H1 (cell line): ENCODE measurements around the gene RAB30. TPM values are rescaled to one million over a fixed set of nuclear protein-coding genes. Genes with fewer than 3 reads are reported as not detected.

Source experiments
- CTCF ChIA-PET: fragments of 300-600 bp; sonication (Branson Sonifier 250); formaldehyde crosslinking; loops from one replicate; lab custom pipeline; 2021; ENCODE audit not compliant: partially characterized antibody; lab: Charles Lee
- POLR2A ChIA-PET: fragments of 300-600 bp; sonication (Branson Sonifier 250); formaldehyde crosslinking; loops from one replicate; lab custom pipeline; 2021; ENCODE audit warnings: inconsistent platforms; ENCODE audit not compliant: partially characterized antibody; lab: Charles Lee
- DNase-seq, 2 experiments: peaks; one replicate each; pipeline versions ENCODE4 v3.0.0 to v3.0.0-alpha.2; 2010 to 2022; ENCODE audit warnings: low spot score in 2 of 2, low read depth in 1 of 2, mixed read lengths in 1 of 2
- FAIRE-seq: peaks from 2 replicates; lab custom pipeline; 2011; peaks lifted over from hg19 to GRCh38; lab: Jason Lieb, UNC
- H2AFZ ChIP-seq: 2 replicates; pipeline ENCODE4 v1.8.1; 2012; ENCODE audit warnings: low read length, inconsistent platforms
- H2AK5ac ChIP-seq: 2 replicates; pipeline ENCODE4 v1.6.1; 2013; ENCODE audit warnings: low read depth, low read length
- H2BK120ac ChIP-seq: replicated peaks from 2 replicates; pipeline ENCODE3; 2013; ENCODE audit warnings: low read depth, low read length, inconsistent platforms
- H2BK12ac ChIP-seq: 2 replicates; pipeline ENCODE4 v1.6.1; 2013; ENCODE audit warnings: low read depth, low read length
- H2BK15ac ChIP-seq: 2 replicates; pipeline ENCODE4 v1.6.1; 2013; ENCODE audit warnings: low read length
- H2BK20ac ChIP-seq: 2 replicates; pipeline ENCODE4 v1.6.1; 2013; ENCODE audit warnings: low read length
- H2BK5ac ChIP-seq: 2 replicates; pipeline ENCODE4 v1.6.1; 2013; ENCODE audit warnings: low read depth, low read length
- H3K14ac ChIP-seq: 2 replicates; pipeline ENCODE4 v1.6.1; 2013; ENCODE audit warnings: inconsistent platforms; ENCODE audit not compliant: insufficient read length
- H3K18ac ChIP-seq: 2 replicates; pipeline ENCODE4 v1.6.1; 2013; ENCODE audit warnings: low read length; ENCODE audit errors: extremely low read depth
- H3K23ac ChIP-seq: 2 replicates; pipeline ENCODE4 v1.6.1; 2013; ENCODE audit warnings: inconsistent platforms; ENCODE audit not compliant: insufficient read length
- H3K23me2 ChIP-seq: 2 replicates; pipeline ENCODE4 v1.6.1; 2013; ENCODE audit warnings: low read depth, low read length
- H3K27ac ChIP-seq: 2 replicates; pipeline ENCODE4 v1.6.1; 2011; ENCODE audit warnings: low read depth, low read length, inconsistent platforms
- H3K27me3 ChIP-seq, 4 experiments: replicated peaks in 1 of 4; 1 replicate in 1 of 4; 2 replicates in 3 of 4; pipeline versions ENCODE4 v1.6.1 to v1.8.1; 2011 to 2013; ENCODE audit warnings: low read length in 3 of 4, mild to moderate bottlenecking in 3 of 4, inconsistent platforms in 2 of 4, mixed read lengths in 2 of 4, moderate library complexity in 1 of 4; ENCODE audit not compliant: control insufficient read depth in 3 of 4, insufficient read depth in 3 of 4; ENCODE audit errors: extremely low read depth in 1 of 4
- H3K36me3 ChIP-seq, 4 experiments: 2 replicates each; pipeline versions ENCODE4 v1.6.1 to v1.8.1; 2011 to 2013; ENCODE audit warnings: mild to moderate bottlenecking in 4 of 4, low read length in 3 of 4, moderate library complexity in 2 of 4, control low read depth in 1 of 4, inconsistent platforms in 1 of 4; ENCODE audit not compliant: insufficient read depth in 4 of 4, control insufficient read depth in 2 of 4
- H3K4ac ChIP-seq: replicated peaks from 2 replicates; pipeline ENCODE3; 2013; ENCODE audit warnings: low read length, low read depth, mixed read lengths, inconsistent platforms; ENCODE audit not compliant: insufficient read length
- H3K4me1 ChIP-seq, 4 experiments: replicated peaks in 1 of 4; 1 replicate in 1 of 4; 2 replicates in 3 of 4; pipeline versions ENCODE4 v1.6.1 to v1.8.1; 2011 to 2013; ENCODE audit warnings: low read length in 3 of 4, inconsistent platforms in 2 of 4, mixed read lengths in 1 of 4; ENCODE audit not compliant: insufficient read depth in 4 of 4, control insufficient read depth in 3 of 4
- H3K4me2 ChIP-seq, 2 experiments: 2 replicates each; pipeline versions ENCODE4 v1.6.1 to v1.8.1; 2011 to 2013; ENCODE audit warnings: low read depth in 2 of 2, low read length in 2 of 2, control low read depth in 1 of 2, inconsistent platforms in 1 of 2, mild to moderate bottlenecking in 1 of 2; ENCODE audit not compliant: insufficient read depth in 1 of 2
- H3K4me3 ChIP-seq, 4 experiments: fragments of 200-600, 300-600 bp in 1 of 4; sonication (generic), shearing (Covaris generic), sonication (Bioruptor Twin) in 1 of 4; 2 replicates each; pipeline versions ENCODE4 v1.5.1 to v1.8.1; 2011 to 2016; ENCODE audit warnings: low read length in 4 of 4, low read depth in 3 of 4, control low read depth in 2 of 4, inconsistent platforms in 2 of 4, mild to moderate bottlenecking in 2 of 4, mixed read lengths in 1 of 4, moderate library complexity in 1 of 4; ENCODE audit not compliant: insufficient read depth in 2 of 4; ENCODE audit errors: extremely low read depth in 1 of 4
- H3K56ac ChIP-seq: replicated peaks from 2 replicates; pipeline ENCODE3; 2013; ENCODE audit warnings: low read depth, mild to moderate bottlenecking, mixed read lengths, low read length, inconsistent platforms; ENCODE audit not compliant: insufficient read length
- H3K79me1 ChIP-seq: 2 replicates; pipeline ENCODE4 v1.6.1; 2013; ENCODE audit warnings: low read depth, low read length, control low read depth
- H3K79me2 ChIP-seq, 2 experiments: 2 replicates each; pipeline versions ENCODE4 v1.6.1 to v1.8.1; 2012 to 2013; ENCODE audit warnings: low read length in 2 of 2, mild to moderate bottlenecking in 2 of 2, inconsistent platforms in 1 of 2; ENCODE audit not compliant: insufficient read depth in 2 of 2, control insufficient read depth in 1 of 2
- H3K9ac ChIP-seq, 4 experiments: replicated peaks in 1 of 4; 1 replicate in 1 of 4; 2 replicates in 3 of 4; pipeline versions ENCODE4 v1.6.1 to v1.8.1; 2011 to 2013; ENCODE audit warnings: low read depth in 3 of 4, low read length in 3 of 4, control low read depth in 2 of 4, mild to moderate bottlenecking in 2 of 4, moderate library complexity in 2 of 4, inconsistent platforms in 1 of 4; ENCODE audit errors: extremely low read depth in 1 of 4
- H3K9me3 ChIP-seq, 2 experiments: 2 replicates each; pipeline versions ENCODE4 v1.6.1 to v1.8.1; 2012 to 2013; ENCODE audit warnings: mild to moderate bottlenecking in 2 of 2, moderate library complexity in 2 of 2, control low read depth in 1 of 2, inconsistent platforms in 1 of 2, low read depth in 1 of 2, low read length in 1 of 2, mixed read lengths in 1 of 2; ENCODE audit not compliant: insufficient read depth in 2 of 2
- H4K20me1 ChIP-seq, 2 experiments: replicated peaks in 1 of 2; 2 replicates each; pipeline versions ENCODE3 to v1.8.1; 2011 to 2013; ENCODE audit warnings: inconsistent platforms in 2 of 2, low read length in 2 of 2, mild to moderate bottlenecking in 1 of 2; ENCODE audit not compliant: insufficient read depth in 2 of 2, control insufficient read depth in 1 of 2
- H4K5ac ChIP-seq: 2 replicates; pipeline ENCODE4 v1.6.1; 2013; ENCODE audit warnings: low read length, low read depth, mixed read lengths, inconsistent platforms; ENCODE audit not compliant: insufficient read length
- H4K8ac ChIP-seq: 2 replicates; pipeline ENCODE4 v1.8.0; 2013; ENCODE audit warnings: mild to moderate bottlenecking, moderate library complexity, low read length, inconsistent platforms; ENCODE audit not compliant: insufficient read depth; ENCODE audit errors: extremely low read depth
- H4K91ac ChIP-seq: replicated peaks from 2 replicates; pipeline ENCODE3; 2013; ENCODE audit warnings: low read length, mixed read lengths, inconsistent platforms; ENCODE audit not compliant: insufficient read length
- BACH1 ChIP-seq: IDR thresholded peaks from 2 replicates; pipeline ENCODE4 v1.6.1; 2012; ENCODE audit warnings: low read length, improper control_type of control experiment
- EP300 ChIP-seq, 2 experiments: IDR thresholded peaks; 1 replicate in 1 of 2; 2 replicates in 1 of 2; pipeline ENCODE4 v1.6.1; 2011 to 2012; ENCODE audit warnings: low read depth in 2 of 2, low read length in 2 of 2, mild to moderate bottlenecking in 2 of 2, borderline replicate concordance in 1 of 2, inconsistent platforms in 1 of 2, moderate library complexity in 1 of 2
- JUND ChIP-seq: IDR thresholded peaks from 2 replicates; pipeline ENCODE4 v1.6.1; 2011; ENCODE audit warnings: mild to moderate bottlenecking, improper control_type of control experiment, low read length
- NANOG ChIP-seq: IDR thresholded peaks from 2 replicates; pipeline ENCODE4 v1.6.1; 2011; ENCODE audit warnings: low read length, low read depth, mild to moderate bottlenecking, inconsistent platforms; ENCODE audit not compliant: insufficient read depth, poor library complexity, severe bottlenecking
- NRF1 ChIP-seq: IDR thresholded peaks from 2 replicates; pipeline ENCODE4 v1.6.1; 2011; ENCODE audit warnings: mild to moderate bottlenecking, low read depth, low read length, improper control_type of control experiment
- POLR2AphosphoS5 ChIP-seq: IDR thresholded peaks from 2 replicates; pipeline ENCODE4 v1.6.1; 2011; ENCODE audit warnings: low read depth, low read length
- POU5F1 ChIP-seq: IDR thresholded peaks from 2 replicates; pipeline ENCODE4 v1.6.1; 2011; ENCODE audit warnings: low read depth, mild to moderate bottlenecking, low read length, moderate library complexity
- RXRA ChIP-seq: IDR thresholded peaks from 2 replicates; pipeline ENCODE4 v1.6.1; 2011; ENCODE audit warnings: low read depth, mild to moderate bottlenecking, low read length, moderate library complexity; ENCODE audit not compliant: insufficient read depth
- SIX5 ChIP-seq: IDR thresholded peaks from 2 replicates; pipeline ENCODE4 v1.6.1; 2011; ENCODE audit warnings: mild to moderate bottlenecking, low read depth, low read length
- SP4 ChIP-seq: IDR thresholded peaks from 2 replicates; pipeline ENCODE4 v1.6.1; 2012; ENCODE audit warnings: low read length, inconsistent platforms
- TCF12 ChIP-seq: IDR thresholded peaks from 2 replicates; pipeline ENCODE4 v1.6.1; 2011; ENCODE audit warnings: low read depth, mild to moderate bottlenecking, low read length
- ZNF274 ChIP-seq: IDR thresholded peaks from 2 replicates; pipeline ENCODE4 v1.7.0; 2012; ENCODE audit warnings: low read length, borderline replicate concordance; ENCODE audit errors: extremely low read depth
- WGBS, 2 experiments: shearing (Covaris generic) in 1 of 2; methylation state at CpG; one replicate each; pipeline versions ENCODE4 v1.1.6 to v1.1.7; 2013 to 2015; ENCODE audit warnings: low lambda C conversion rate in 2 of 2, mixed read lengths in 2 of 2, inconsistent platforms in 1 of 2, low coverage in 1 of 2, missing lambda C conversion rate in 1 of 2; ENCODE audit not compliant: insufficient replicate concordance in 2 of 2, insufficient coverage in 1 of 2, insufficient read length in 1 of 2; ENCODE audit errors: extremely low coverage in 1 of 2, missing lambda C conversion rate in 1 of 2; 5-methylcytosine and 5-hydroxymethylcytosine counted together
- polyA plus RNA-seq, 7 experiments: library from polyadenylated mRNA; depleted of rRNA in 3 of 7; stranded (reverse) in 5 of 7; unstranded in 2 of 7; fragments of >200 nt in 5 of 7; fragments of 200-250 nt in 2 of 7; gene quantifications; 1 replicate in 5 of 7; 2 replicates in 1 of 7; 4 replicates in 1 of 7; pipeline versions ENCODE4 v1.2.1 to v1.2.3, GENCODE V29; 2011 to 2013; ENCODE audit warnings: missing spikeins in 2 of 7, mixed read lengths in 2 of 7
- total RNA-seq: library from RNA; stranded (reverse); fragmentation: NEBNext Ultra II Directional; extraction: Animal tissue kit (Norgen Biotek cat#: 25700); gene quantifications from 2 replicates; pipeline ENCODE4 v1.2.1, GENCODE V29; 2021

Gene RAB30
- total and polyA plus RNA-seq, 2 of the 8 experiments (the other 6 are each of a cell fraction or from before 2014, with no cell fraction given): 1.6 to 11.7 TPM

- no peak overlapping the region for H2AFZ ChIP-seq
- no peaks in the 10 kb centered on the region for H4K20me1 ChIP-seq
- H3K9ac ChIP-seq: no peak overlapping the region
Measured at GRCh38 chr11:82967381-82967780, 104.3 kb downstream of the RAB30 start.

More at GRCh38 chr11:82967381-82967780, 104.3 kb downstream of the RAB30 start:
- POLR2A ChIA-PET: no interaction called here
- H3K27me3 ChIP-seq: no peaks in the 10 kb centered on the region
- H3K4ac ChIP-seq: no peak overlapping the region
- no peak for DNase-seq
- H3K4me2 ChIP-seq: no peak overlapping the region
- no peak overlapping the region for H2BK15ac ChIP-seq
- H2BK20ac ChIP-seq: no peak overlapping the region
- no peak overlapping the region for H2AK5ac ChIP-seq
- no peak overlapping the region for H3K27ac ChIP-seq
- no peak overlapping the region for H4K91ac ChIP-seq
- no peaks in the 10 kb centered on the region for H3K79me1 ChIP-seq
- H3K9me3 ChIP-seq: no peaks in the 10 kb centered on the region; a peak in 1 of 4 replicates
- no peaks in the 10 kb centered on the region for H3K79me2 ChIP-seq
- H3K4me1 ChIP-seq: no peaks in the 10 kb centered on the region
- H3K56ac ChIP-seq: no peak overlapping the region
- H3K23me2 ChIP-seq: no peaks in the 10 kb centered on the region
- H3K14ac ChIP-seq: no peak overlapping the region
- H2BK5ac ChIP-seq: no peak overlapping the region
- H4K5ac ChIP-seq: no peak overlapping the region
- no peak for FAIRE-seq
- H3K36me3 ChIP-seq: no peaks in the 10 kb centered on the region
- H3K18ac ChIP-seq: no peak overlapping the region
- H2BK120ac ChIP-seq: no peak overlapping the region
- no peak overlapping the region for H3K23ac ChIP-seq
- H2BK12ac ChIP-seq: no peak overlapping the region
- TF ChIP-seq POLR2AphosphoS5 (no peak), ZNF274 (no peak), RXRA (no peak), JUND (no peak), SIX5 (no peak), SP4 (no peak), BACH1 (no peak), NANOG (no peak), TCF12 (no peak), NRF1 (no peak), EP300 (IDR thresholded peaks at IDR 0.05; ENCODE audit: borderline replicate concordance in 1 of 2, low read depth in 2 of 2, low read length in 2 of 2) (no peak), POU5F1 (no peak)
- TF ChIP-seq, all 59 proteins: peak for 0
- Histone ChIP-seq H3K4me3 (no peak overlapping the region), H4K8ac (no peak overlapping the region)
- CTCF ChIA-PET: interaction anchor here (0.6 kb wide), 2 partner anchors 38 to 165 kb away, joined by 3 read pairs; no protein-coding TSS in a partner anchor
- 66% methylated on average over 4 of the region's 4 CpGs; no CpG with 5 or more reads in 1 of the 2 experiments for WGBS, 2 experiments
